Measurements from ENCODE around the gene ADRA2C. TPM values are rescaled to one million over a fixed set of nuclear protein-coding genes. Genes with fewer than 3 reads are reported as not detected.

Gene ADRA2C
- total RNA-seq, 1 donor from 2014 or later: 1.0 TPM

DNA sequence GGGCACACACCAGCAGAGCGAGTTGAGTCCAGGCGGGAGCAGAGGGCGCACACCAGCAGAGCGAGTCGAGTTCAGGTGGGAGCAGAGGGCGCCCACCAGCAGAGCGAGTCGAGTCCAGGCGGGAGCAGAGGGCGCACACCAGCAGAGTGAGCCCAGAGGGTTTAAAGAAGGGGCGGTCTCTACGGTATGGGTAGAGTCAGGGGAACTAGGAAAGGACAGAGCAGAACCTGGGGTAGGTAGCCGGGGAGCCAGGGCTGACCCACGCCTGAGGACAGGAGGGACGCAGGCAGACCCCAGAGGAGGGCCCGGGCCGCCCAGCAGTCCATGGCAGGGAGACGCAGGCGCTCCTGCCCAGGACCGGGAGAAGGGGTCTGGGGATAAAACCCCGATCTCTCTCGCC lies 22.0 kb upstream of the ADRA2C start:
- Histone ChIP-seq H3K36me3 (ENCODE audit: control insufficient read depth in 3 of 3, insufficient read depth in 3 of 3, low read length in 3 of 3) (no peaks in the 10 kb centered on the region), H3K27me3 (ENCODE audit: control insufficient read depth in 3 of 3, insufficient read depth in 3 of 3, low read length in 3 of 3) (peaks cover 80 to 88% (median 86%) of the 10 kb centered on the region in 3 donors), H3K4me3 (ENCODE audit: low read length in 3 of 3) (no peak overlapping the region), H3K9me3 (ENCODE audit: control insufficient read depth in 3 of 3, low read length in 3 of 3) (peaks cover 4 to 10% (median 7%) of the 10 kb centered on the region in 3 donors), H3K9ac (ENCODE audit: low read depth in 1 of 3, low read length in 3 of 3) (no peak overlapping the region), H3K4me1 (ENCODE audit: control insufficient read depth in 3 of 3, insufficient read depth in 3 of 3, low read length in 3 of 3) (peaks cover 0 to 2% (median 0%) of the 10 kb centered on the region in 3 donors), H3K27ac (ENCODE audit: low read depth, low read length) (no peak overlapping the region)

- peaks cover 79 to 88% (median 80%) of the 10 kb centered on the region in 3 donors for H3K27me3 ChIP-seq (ENCODE audit: control insufficient read depth in 3 of 3, insufficient read depth in 3 of 3, low read length in 3 of 3)
- no peak overlapping the region for H3K4me3 ChIP-seq (ENCODE audit: low read length in 3 of 3)
- peaks cover 4 to 10% (median 7%) of the 10 kb centered on the region in 3 donors for H3K9me3 ChIP-seq (ENCODE audit: control insufficient read depth in 3 of 3, low read length in 3 of 3)
- no peak overlapping the region for H3K27ac ChIP-seq (ENCODE audit: low read depth, low read length)
- no peaks in the 10 kb centered on the region for H3K36me3 ChIP-seq (ENCODE audit: control insufficient read depth in 3 of 3, insufficient read depth in 3 of 3, low read length in 3 of 3)
- no peak overlapping the region for H3K9ac ChIP-seq (ENCODE audit: low read depth in 1 of 3, low read length in 3 of 3)
- peaks cover 0 to 2% (median 0%) of the 10 kb centered on the region in 3 donors for H3K4me1 ChIP-seq (ENCODE audit: control insufficient read depth in 3 of 3, insufficient read depth in 3 of 3, low read length in 3 of 3)
These were observed 21.3 kb upstream of the ADRA2C start for GRCh38 chr4:3744901-3745300.

DNA sequence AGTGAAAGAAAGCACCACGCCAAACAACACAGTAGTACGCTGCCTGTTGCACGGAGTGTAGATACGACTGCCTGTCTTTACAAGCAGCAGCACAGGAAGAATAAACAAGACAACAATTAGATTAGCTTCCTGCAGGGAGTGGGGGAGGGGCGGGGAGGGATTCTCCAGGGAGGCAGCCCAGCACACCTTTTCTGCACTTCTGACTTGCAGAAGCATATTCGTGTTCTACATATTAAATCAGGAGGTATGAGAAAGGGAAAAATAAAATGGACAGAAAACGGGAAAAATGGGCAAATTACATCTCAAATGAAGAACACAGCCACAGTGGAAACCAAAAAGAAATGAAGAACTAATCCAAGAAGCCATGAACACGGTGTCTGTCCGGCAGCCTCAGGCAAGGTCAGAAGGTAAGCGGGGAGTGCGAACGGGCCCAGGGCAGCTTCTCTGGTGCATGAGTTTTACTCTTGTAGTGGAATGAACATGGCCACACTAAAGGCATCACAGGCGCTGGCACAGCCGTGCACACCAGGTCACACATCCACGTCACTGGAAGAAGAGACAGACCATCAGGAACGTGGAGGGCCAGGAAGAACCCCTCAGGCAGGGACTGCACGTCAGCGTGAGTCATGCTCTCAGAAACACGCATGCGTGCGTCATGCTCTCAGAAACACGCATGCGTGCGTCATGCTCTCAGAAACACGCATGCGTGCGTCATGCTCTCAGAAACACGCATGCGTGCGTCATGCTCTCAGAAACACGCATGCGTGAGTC lies 20.1 kb upstream of the ADRA2C start:
- Histone ChIP-seq H3K9me3 (ENCODE audit: control insufficient read depth in 3 of 3, low read length in 3 of 3) (peaks cover 4 to 10% (median 7%) of the 10 kb centered on the region in 3 donors), H3K4me1 (ENCODE audit: control insufficient read depth in 3 of 3, insufficient read depth in 3 of 3, low read length in 3 of 3) (peaks cover 0 to 2% (median 0%) of the 10 kb centered on the region in 3 donors), H3K9ac (ENCODE audit: low read depth in 1 of 3, low read length in 3 of 3) (no peak overlapping the region), H3K27ac (ENCODE audit: low read depth, low read length) (no peak overlapping the region), H3K4me3 (ENCODE audit: low read length in 3 of 3) (no peak overlapping the region), H3K36me3 (ENCODE audit: control insufficient read depth in 3 of 3, insufficient read depth in 3 of 3, low read length in 3 of 3) (no peaks in the 10 kb centered on the region), H3K27me3 (ENCODE audit: control insufficient read depth in 3 of 3, insufficient read depth in 3 of 3, low read length in 3 of 3) (peaks cover 76 to 87% (median 83%) of the 10 kb centered on the region in 3 donors)

GRCh38 chr4:3746701-3747580 lies 19.2 kb upstream of the ADRA2C start:
- Histone ChIP-seq H3K36me3 (ENCODE audit: control insufficient read depth in 3 of 3, insufficient read depth in 3 of 3, low read length in 3 of 3) (no peaks in the 10 kb centered on the region), H3K9me3 (ENCODE audit: control insufficient read depth in 3 of 3, low read length in 3 of 3) (peaks cover 0 to 10% (median 6%) of the 10 kb centered on the region in 3 donors), H3K4me3 (ENCODE audit: low read length in 3 of 3) (no peak overlapping the region), H3K27ac (ENCODE audit: low read depth, low read length) (no peak overlapping the region), H3K27me3 (ENCODE audit: control insufficient read depth in 3 of 3, insufficient read depth in 3 of 3, low read length in 3 of 3) (peaks cover 75 to 90% (median 86%) of the 10 kb centered on the region in 3 donors), H3K9ac (ENCODE audit: low read depth in 1 of 3, low read length in 3 of 3) (no peak overlapping the region), H3K4me1 (ENCODE audit: control insufficient read depth in 3 of 3, insufficient read depth in 3 of 3, low read length in 3 of 3) (peaks cover 0 to 2% (median 0%) of the 10 kb centered on the region in 3 donors)

DNA sequence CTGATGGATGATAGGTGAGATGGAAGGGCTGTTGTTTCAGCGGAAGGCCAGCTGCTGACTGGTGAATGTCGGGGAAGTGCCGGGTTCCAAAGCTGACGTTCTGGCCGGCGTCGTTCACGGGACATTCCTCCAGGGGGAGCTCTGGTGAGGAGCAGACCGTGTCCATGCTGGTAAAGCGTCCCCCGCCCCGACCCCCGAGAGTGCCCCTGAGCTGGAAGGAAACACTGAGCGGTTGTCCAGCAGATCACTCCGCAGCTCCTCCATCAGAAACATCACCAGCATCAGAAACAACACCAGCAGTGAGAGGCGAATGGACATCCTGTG lies 18.6 kb upstream of the ADRA2C start:
- Histone ChIP-seq H3K9ac (ENCODE audit: low read depth in 1 of 3, low read length in 3 of 3) (no peak overlapping the region), H3K4me3 (ENCODE audit: low read length in 3 of 3) (no peak overlapping the region), H3K27me3 (ENCODE audit: control insufficient read depth in 3 of 3, insufficient read depth in 3 of 3, low read length in 3 of 3) (peaks cover 75 to 91% (median 81%) of the 10 kb centered on the region in 3 donors), H3K36me3 (ENCODE audit: control insufficient read depth in 3 of 3, insufficient read depth in 3 of 3, low read length in 3 of 3) (no peaks in the 10 kb centered on the region), H3K27ac (ENCODE audit: low read depth, low read length) (no peak overlapping the region), H3K9me3 (ENCODE audit: control insufficient read depth in 3 of 3, low read length in 3 of 3) (peaks cover 0 to 4% (median under 1%) of the 10 kb centered on the region in 3 donors), H3K4me1 (ENCODE audit: control insufficient read depth in 3 of 3, insufficient read depth in 3 of 3, low read length in 3 of 3) (peaks cover 0 to 2% (median 0%) of the 10 kb centered on the region in 3 donors)

- Histone ChIP-seq H3K4me3 (ENCODE audit: low read length in 3 of 3) (no peak overlapping the region), H3K9ac (ENCODE audit: low read depth in 1 of 3, low read length in 3 of 3) (no peak overlapping the region), H3K36me3 (ENCODE audit: control insufficient read depth in 3 of 3, insufficient read depth in 3 of 3, low read length in 3 of 3) (no peaks in the 10 kb centered on the region), H3K27me3 (ENCODE audit: control insufficient read depth in 3 of 3, insufficient read depth in 3 of 3, low read length in 3 of 3) (peaks cover 74 to 90% (median 75%) of the 10 kb centered on the region in 3 donors), H3K27ac (ENCODE audit: low read depth, low read length) (no peak overlapping the region), H3K4me1 (ENCODE audit: control insufficient read depth in 3 of 3, insufficient read depth in 3 of 3, low read length in 3 of 3) (peaks cover 0 to 2% (median 0%) of the 10 kb centered on the region in 3 donors), H3K9me3 (ENCODE audit: control insufficient read depth in 3 of 3, low read length in 3 of 3) (no peaks in the 10 kb centered on the region)
These were observed 17.9 kb upstream of the ADRA2C start for GRCh38 chr4:3748136-3748898.

DNA sequence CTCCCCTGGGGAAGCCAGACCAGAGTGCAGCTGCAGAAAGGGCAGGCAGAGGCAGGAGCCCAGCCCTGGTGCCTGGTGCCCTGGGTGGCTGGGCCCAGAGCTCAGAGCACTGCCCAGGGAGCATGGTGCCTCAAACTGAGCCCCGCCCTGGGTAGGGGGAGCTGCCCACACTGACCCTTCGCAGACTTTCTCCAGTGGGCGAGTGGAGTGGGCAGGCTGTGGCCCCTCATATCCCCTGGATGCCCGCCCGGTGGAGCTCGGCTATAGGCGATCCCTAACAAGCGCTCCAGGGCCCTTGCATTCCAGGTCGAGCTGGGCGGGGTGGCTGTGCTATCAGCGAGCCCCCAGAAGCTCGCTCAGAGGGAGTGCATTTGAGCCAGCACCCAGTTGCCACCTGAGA lies 17.1 kb upstream of the ADRA2C start:
- H3K27ac ChIP-seq (ENCODE audit: low read depth, low read length): no peak overlapping the region
- no peaks in the 10 kb centered on the region for H3K36me3 ChIP-seq (ENCODE audit: control insufficient read depth in 3 of 3, insufficient read depth in 3 of 3, low read length in 3 of 3)
- H3K4me1 ChIP-seq (ENCODE audit: control insufficient read depth in 3 of 3, insufficient read depth in 3 of 3, low read length in 3 of 3): peaks cover 0 to 2% (median 0%) of the 10 kb centered on the region in 3 donors
- peaks cover 67 to 85% (median 68%) of the 10 kb centered on the region in 3 donors for H3K27me3 ChIP-seq (ENCODE audit: control insufficient read depth in 3 of 3, insufficient read depth in 3 of 3, low read length in 3 of 3)
- H3K9me3 ChIP-seq (ENCODE audit: control insufficient read depth in 3 of 3, low read length in 3 of 3): no peaks in the 10 kb centered on the region
- H3K9ac ChIP-seq (ENCODE audit: low read depth in 1 of 3, low read length in 3 of 3): no peak overlapping the region
- H3K4me3 ChIP-seq (ENCODE audit: low read length in 3 of 3): no peak overlapping the region

- Histone ChIP-seq H3K27me3 (ENCODE audit: control insufficient read depth in 3 of 3, insufficient read depth in 3 of 3, low read length in 3 of 3) (peaks cover 59 to 82% (median 61%) of the 10 kb centered on the region in 3 donors), H3K4me3 (ENCODE audit: low read length in 3 of 3) (no peak overlapping the region), H3K9ac (ENCODE audit: low read depth in 1 of 3, low read length in 3 of 3) (no peak overlapping the region), H3K4me1 (ENCODE audit: control insufficient read depth in 3 of 3, insufficient read depth in 3 of 3, low read length in 3 of 3) (peaks cover 0 to 8% (median 0%) of the 10 kb centered on the region in 3 donors), H3K36me3 (ENCODE audit: control insufficient read depth in 3 of 3, insufficient read depth in 3 of 3, low read length in 3 of 3) (no peaks in the 10 kb centered on the region), H3K27ac (ENCODE audit: low read depth, low read length) (no peak overlapping the region), H3K9me3 (ENCODE audit: control insufficient read depth in 3 of 3, low read length in 3 of 3) (no peaks in the 10 kb centered on the region)
These were observed 15.9 kb upstream of the ADRA2C start for GRCh38 chr4:3750334-3750733.

- H3K4me3 ChIP-seq (ENCODE audit: low read length in 3 of 3): no peak overlapping the region
- H3K27ac ChIP-seq (ENCODE audit: low read depth, low read length): no peak overlapping the region
- H3K36me3 ChIP-seq (ENCODE audit: control insufficient read depth in 3 of 3, insufficient read depth in 3 of 3, low read length in 3 of 3): no peaks in the 10 kb centered on the region
- no peak overlapping the region for H3K9ac ChIP-seq (ENCODE audit: low read depth in 1 of 3, low read length in 3 of 3)
- H3K27me3 ChIP-seq (ENCODE audit: control insufficient read depth in 3 of 3, insufficient read depth in 3 of 3, low read length in 3 of 3): peaks cover 45 to 72% (median 45%) of the 10 kb centered on the region in 3 donors
- H3K9me3 ChIP-seq (ENCODE audit: control insufficient read depth in 3 of 3, low read length in 3 of 3): peaks cover 0 to 2% (median 0%) of the 10 kb centered on the region in 3 donors
- H3K4me1 ChIP-seq (ENCODE audit: control insufficient read depth in 3 of 3, insufficient read depth in 3 of 3, low read length in 3 of 3): peaks cover 0 to 6% (median 0%) of the 10 kb centered on the region in 3 donors
These were observed 14.2 kb upstream of the ADRA2C start for GRCh38 chr4:3752022-3752421.

Data from skeletal muscle tissue (tissue), 4 donors.